GM13976 (cell line): ENCODE data around the gene SCN4A.

ENCODE experiments used
- DNase-seq: peaks from one replicate; pipeline ENCODE4 v3.0.0; 2012; ENCODE audit warnings: low spot score
- CTCF ChIP-seq: IDR thresholded peaks from 2 replicates; pipeline ENCODE4 v1.5.1; 2012; ENCODE audit warnings: borderline replicate concordance, mild to moderate bottlenecking; ENCODE audit not compliant: insufficient read depth; ENCODE audit errors: extremely low read depth, missing control alignments, control extremely low read depth
- in situ Hi-C: fragments of 300-500 bp; cut with MboI; formaldehyde crosslinking; loops from one replicate; pipeline ENCODE4 v1.12.0; 2022; ENCODE audit warnings: low sequenced_read_pairs, mixed read lengths, inconsistent platforms; ENCODE audit not compliant: unreplicated experiment

The SCN4A gene

GRCh38 chr17:63988741-63989621 lies 16.3 kb upstream of the SCN4A start:
- in situ Hi-C loops, result no loop called here
- TF ChIP-seq CTCF, result no peak

DNA sequence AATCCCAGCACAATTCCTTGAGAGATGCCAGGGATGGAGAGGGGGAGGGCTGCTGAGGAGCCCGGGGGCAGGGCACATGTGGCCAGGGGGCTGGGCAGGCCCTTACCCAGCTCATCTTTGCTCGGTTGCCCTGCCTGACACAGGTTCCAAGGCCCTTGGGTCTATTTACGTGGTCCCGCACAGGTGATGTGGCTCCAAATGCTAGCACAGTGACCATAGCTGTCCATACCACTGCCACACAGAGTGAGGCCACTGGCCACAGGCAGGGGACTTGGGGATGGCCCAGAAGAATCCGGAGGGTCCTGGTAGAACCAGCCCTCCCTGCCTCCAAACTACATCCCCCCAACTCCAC lies 15.4 kb upstream of the SCN4A start:
- in situ Hi-C loops, result no loop called here
- TF ChIP-seq CTCF, result no peak
- no peak for DNase-seq

More at GRCh38 chr17:63988741-63989621, 16.3 kb upstream of the SCN4A start:
- no peak for DNase-seq

DNA sequence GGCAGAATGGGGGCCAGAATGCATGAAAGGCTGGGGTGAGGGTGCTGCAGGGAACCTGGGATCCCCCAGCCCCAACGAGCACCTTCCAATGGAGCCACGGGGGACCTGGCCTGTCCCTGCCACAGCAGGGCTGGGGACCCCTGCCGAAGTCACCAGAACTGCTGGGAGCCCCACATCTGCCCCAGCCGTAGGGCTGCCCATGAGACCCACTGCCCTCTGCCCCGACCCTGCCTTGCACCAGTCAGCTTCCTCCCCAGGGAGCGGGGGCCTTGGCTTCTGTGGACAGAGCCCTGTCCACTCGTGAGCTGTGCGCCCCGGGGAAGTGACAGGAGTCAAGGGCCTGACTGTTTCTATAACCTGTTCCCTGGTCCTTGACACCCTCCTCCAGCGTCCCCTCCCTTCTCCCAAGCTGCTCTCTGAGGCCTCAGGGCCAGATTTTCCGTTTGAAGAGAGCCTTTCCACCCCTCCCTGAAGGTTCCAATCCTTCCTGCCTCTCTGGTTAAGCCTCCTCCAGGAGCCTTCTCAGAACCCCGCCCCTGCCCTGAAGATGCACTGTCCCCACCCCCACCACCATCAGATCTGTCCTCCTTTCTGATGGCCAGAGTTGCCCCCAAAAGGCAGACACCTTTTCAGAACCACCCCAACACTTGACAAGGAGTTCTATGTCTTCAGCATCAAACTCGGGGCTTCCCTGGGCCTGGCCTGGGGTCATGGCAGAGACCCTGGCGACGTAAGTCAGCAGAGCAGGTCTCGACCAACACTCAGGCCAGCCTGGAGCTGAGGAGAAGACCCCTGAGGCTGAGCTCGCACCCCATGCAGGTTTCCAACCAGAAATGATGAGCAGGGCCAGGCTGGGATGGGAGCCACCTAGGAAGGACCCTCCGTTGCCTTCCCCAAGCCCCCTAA lies 14.8 kb upstream of the SCN4A start:
- TF ChIP-seq CTCF, result no peak
- in situ Hi-C loops, result no loop called here
- no peak for DNase-seq

DNA sequence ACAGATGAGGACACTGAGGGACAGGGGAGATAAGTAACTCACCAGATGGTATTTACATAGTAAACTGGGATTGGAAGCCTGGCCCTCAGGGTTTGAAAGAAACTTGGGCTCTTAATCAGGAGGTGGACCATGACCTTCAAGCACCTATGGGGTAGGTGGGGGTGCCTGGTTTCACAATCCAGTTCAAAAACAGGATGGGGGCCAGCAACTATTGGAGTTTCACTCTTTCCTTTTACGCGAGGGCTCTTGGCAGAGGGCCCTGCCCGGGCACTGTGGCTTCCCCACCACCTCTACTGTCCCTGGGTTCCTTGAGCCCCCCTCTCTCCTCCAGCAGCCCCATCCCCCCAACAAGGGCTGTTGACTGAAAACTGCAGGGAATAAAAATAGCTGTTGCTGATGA lies 14.1 kb upstream of the SCN4A start:
- DNase-seq, result no peak
- in situ Hi-C loops, result no loop called here
- no peak for TF ChIP-seq CTCF

DNA sequence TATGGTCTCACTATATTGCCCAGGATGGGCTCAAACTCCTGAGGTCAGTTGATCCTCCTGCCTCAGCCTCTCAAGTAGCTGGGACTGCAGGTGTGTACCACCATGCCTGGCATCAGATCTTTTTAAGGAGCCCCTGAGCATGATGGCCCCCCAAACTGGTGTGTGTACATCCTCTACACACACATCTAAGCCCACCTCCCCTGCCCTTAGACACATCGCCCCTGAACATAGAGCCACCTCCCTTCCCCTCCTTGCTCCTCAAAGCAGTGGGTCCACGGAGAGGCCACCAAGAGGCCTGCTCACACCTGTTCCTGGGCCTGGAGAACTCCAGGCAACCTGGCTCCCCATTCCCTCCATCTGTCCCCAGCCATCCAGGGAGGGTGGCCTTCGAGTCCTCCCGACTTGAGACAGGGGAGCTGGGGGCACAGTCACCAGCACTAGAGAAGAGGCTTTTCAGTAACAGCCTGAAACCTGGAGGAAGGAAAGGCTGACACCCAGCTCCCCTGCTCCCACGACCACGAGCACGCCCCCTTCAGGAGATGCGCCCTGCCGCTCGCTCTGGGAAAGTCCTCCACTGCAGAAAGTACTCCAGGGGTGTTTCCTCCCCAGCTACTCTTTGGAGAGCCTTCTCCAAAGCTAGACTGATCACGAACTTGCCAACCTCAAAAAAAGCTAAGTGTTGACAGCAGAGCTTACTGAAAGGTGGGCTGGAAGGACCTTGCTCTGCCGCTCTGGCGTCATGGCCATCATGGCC lies 12.8 kb upstream of the SCN4A start:
- in situ Hi-C loops, result no loop called here
- DNase-seq, result no peak

More for the DNA sequence above, 12.8 kb upstream of the SCN4A start:
- no peak for TF ChIP-seq CTCF
